GM19193 (cell line): ENCODE data around the gene SLC25A13.

Source experiments
- POLR2A ChIP-seq: IDR thresholded peaks from 4 replicates; pipeline ENCODE4 v1.6.1; 2011; ENCODE audit not compliant: insufficient read depth, insufficient read length; ENCODE audit errors: extremely low read depth

Gene SLC25A13

GRCh38 chr7:96097835-96098234 is 224.1 kb downstream of the SLC25A13 start:
- no peak for TF ChIP-seq POLR2A

GRCh38 chr7:96093435-96093834 is 228.5 kb downstream of the SLC25A13 start:
- no peak for TF ChIP-seq POLR2A

DNA sequence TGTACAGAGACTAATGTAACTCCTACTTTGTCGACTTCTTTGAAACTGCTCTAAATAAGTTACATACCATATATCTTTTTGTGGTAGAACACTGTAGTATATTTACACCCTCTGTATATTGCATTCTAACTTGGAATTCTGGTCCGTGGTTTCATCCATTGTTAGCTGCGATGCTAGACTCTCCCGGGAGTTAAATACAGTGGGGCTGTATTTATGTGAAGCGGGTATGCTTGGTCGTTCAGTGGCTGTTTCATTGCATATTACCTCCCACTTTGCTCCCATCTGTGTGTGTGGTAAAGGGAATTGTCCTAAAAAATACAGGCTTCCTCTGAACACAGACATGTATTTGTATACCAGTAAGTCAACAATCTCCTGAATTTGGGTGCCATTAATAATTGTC is 231.1 kb downstream of the SLC25A13 start:
- no peak for TF ChIP-seq POLR2A

DNA sequence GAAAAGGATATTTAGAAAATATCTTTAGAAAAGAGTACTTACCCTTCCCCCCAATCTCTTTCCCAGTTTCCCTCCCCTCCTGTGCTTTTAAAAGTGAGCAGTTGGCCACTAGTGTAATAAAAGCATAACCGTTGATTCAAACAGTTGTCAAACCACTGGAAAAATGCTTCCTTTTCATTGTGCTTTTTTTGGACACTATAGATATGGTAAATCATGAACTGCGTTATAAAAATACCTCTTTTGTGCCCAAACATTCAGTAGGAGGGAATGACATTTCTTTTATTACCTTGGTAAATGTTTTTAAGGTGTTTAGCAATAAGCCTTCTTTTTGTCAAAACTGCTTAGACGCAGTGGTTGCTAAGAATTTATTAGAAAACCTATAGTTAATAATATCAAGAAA is 232.4 kb downstream of the SLC25A13 start:
- no peak for TF ChIP-seq POLR2A

GRCh38 chr7:96088579-96088978 is 233.3 kb downstream of the SLC25A13 start:
- TF ChIP-seq POLR2A, result no peak

GRCh38 chr7:96085953-96086352 is 235.9 kb downstream of the SLC25A13 start:
- no peak for TF ChIP-seq POLR2A

DNA sequence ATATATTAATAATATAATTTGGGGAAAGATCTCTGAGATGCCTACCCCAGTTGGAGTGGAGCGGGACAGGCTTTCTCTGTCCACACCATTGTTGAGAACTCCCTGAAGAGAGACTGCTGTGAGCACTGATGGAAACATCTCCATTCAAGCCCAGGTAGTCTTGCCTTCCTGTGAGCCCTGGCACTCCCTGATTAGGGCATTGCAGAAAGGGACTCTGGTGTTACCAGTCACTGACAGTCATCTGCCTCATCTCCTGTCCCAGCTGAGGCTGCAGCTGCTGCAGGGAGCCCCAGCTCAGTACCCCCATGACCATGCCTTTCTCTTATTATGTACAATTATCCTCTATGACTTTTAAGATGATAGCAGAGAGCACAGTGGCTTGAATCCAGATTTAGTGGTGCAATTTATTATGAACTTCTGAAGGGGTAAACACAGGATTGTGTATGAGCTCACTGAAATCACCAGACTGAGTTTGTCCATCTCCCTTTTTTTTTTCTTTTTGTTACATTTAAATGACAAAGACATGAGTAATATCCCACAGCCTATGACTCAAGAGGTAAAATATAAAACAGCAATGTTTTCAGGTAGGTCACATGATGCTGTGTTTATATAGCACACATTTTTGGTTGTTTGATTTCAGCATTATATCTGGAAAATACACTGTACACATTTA is 236.9 kb downstream of the SLC25A13 start:
- TF ChIP-seq POLR2A, result no peak

- TF ChIP-seq POLR2A, result no peak
Observed at GRCh38 chr7:96080027-96080426, 241.9 kb downstream of the SLC25A13 start.

DNA sequence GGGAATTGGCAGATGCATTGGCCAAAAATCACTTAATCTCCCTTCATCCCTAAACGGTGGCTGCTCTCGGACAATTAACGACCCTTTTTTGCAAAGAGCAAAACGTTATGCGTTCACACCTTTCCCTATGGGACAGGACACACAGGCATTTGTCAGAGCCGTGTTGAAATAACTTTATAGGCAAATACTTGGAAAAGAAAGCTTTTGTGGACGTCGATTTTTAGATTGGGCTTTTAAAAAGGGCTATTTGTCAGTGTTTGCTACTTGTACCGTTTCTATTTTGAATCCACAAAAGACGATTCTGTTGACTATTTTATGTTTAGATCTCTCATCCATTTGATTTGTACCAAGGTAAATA is 245.6 kb downstream of the SLC25A13 start:
- no peak for TF ChIP-seq POLR2A

- no peak for TF ChIP-seq POLR2A
Observed at GRCh38 chr7:96075510-96076349, 246.2 kb downstream of the SLC25A13 start.

DNA sequence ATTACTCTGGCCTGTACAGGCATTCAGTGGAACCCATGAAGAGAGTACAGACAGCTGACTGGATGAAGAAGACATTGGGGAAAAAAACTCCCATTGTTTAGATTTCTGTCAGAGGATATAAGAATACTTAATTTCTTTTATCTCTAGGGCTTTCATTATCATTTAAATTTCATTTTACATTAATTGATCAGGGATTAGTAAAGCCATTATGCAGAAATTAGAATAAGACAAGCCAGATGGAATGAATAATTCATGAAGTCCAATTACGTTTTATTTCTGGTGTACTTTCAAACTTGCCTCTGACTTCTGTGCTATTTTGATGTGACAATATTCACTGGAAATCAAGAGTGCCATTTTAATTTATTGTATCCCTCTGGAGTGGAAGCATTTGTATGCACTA is 247.0 kb downstream of the SLC25A13 start:
- no peak for TF ChIP-seq POLR2A
